HepG2 (cell line): ENCODE data around the gene ZER1.

ENCODE experiments used
- CTCF ChIP-seq: sonication (generic); formaldehyde crosslinking; IDR thresholded peaks from 2 replicates; pipeline ENCODE4 v1.5.0; 2020; ENCODE audit warnings: mild to moderate bottlenecking, missing genetic modification reagents, moderate library complexity
- FOXA3 ChIP-seq: IDR thresholded peaks from 2 replicates; pipeline ENCODE4 v1.6.1; 2016; ENCODE audit warnings: missing genetic modification reagents, missing compliant biosample characterization
- HINFP ChIP-seq: sonication (generic); formaldehyde crosslinking; IDR thresholded peaks from 2 replicates; pipeline ENCODE4 v1.4.0; 2020; ENCODE audit warnings: low read depth, mild to moderate bottlenecking, missing genetic modification reagents
- POLR2A ChIP-seq, 2 experiments: IDR thresholded peaks; 2 replicates each; pipeline ENCODE4 v1.6.1; 2011; ENCODE audit warnings: low read depth in 2 of 2, low read length in 2 of 2, mild to moderate bottlenecking in 1 of 2, moderate library complexity in 1 of 2; ENCODE audit not compliant: insufficient read depth in 1 of 2
- RFX5 ChIP-seq: IDR thresholded peaks from 2 replicates; pipeline ENCODE4 v1.6.1; 2011; ENCODE audit warnings: low read depth, low read length, improper control_type of control experiment
- SALL2 ChIP-seq: sonication (generic); formaldehyde crosslinking; IDR thresholded peaks from 2 replicates; pipeline ENCODE4 v1.8.1; 2023; ENCODE audit warnings: mild to moderate bottlenecking, missing genetic modification reagents, inconsistent platforms
- SIN3A ChIP-seq: IDR thresholded peaks from 2 replicates; pipeline ENCODE4 v1.6.1; 2011; ENCODE audit warnings: low read depth, mild to moderate bottlenecking, control low read depth, low read length, borderline replicate concordance
- SKI ChIP-seq: fragments of 450-650 bp; IDR thresholded peaks from one replicate; pipeline ENCODE4 v1.6.1; 2018; ENCODE audit warnings: mild to moderate bottlenecking; ENCODE audit not compliant: partially characterized antibody
- TBL1XR1 ChIP-seq: fragments of 150-350 bp; IDR thresholded peaks from 2 replicates; pipeline ENCODE4 v1.6.1; 2014; ENCODE audit warnings: borderline replicate concordance, low read length; ENCODE audit not compliant: partially characterized antibody

GRCh38 chr9:128715436-128715750, 56.3 kb downstream of the ZER1 start:
- TF ChIP-seq RFX5 (no peak), SIN3A (no peak), SALL2 (CRISPR knock-in tag) (no peak), POLR2A (IDR thresholded peaks at IDR 0.05; ENCODE audit: insufficient read depth in 1 of 2, low read depth in 2 of 2, low read length in 2 of 2) (no peak), FOXA3 (CRISPR knock-in tag) (no peak), SKI (no peak), CTCF (CRISPR knock-in tag) (no peak), TBL1XR1 (no peak), HINFP (no peak)
